HUES48 (cell line): ENCODE results near the gene INPP5A.
"Not testable (repeated sequence)": the region's sequence is repeated elsewhere in the genome, so short reads cannot be mapped to it uniquely, and the experiment has no call there.

Experiments used
- H3K27ac ChIP-seq: one replicate; pipeline ENCODE4 v1.7.0; 2013; ENCODE audit warnings: low read depth, low read length, inconsistent platforms
- H3K27me3 ChIP-seq: 2 replicates; pipeline ENCODE4 v1.6.1; 2013; ENCODE audit warnings: mild to moderate bottlenecking, low read length; ENCODE audit not compliant: control insufficient read depth, insufficient read depth
- H3K36me3 ChIP-seq: 2 replicates; pipeline ENCODE4 v1.6.1; 2013; ENCODE audit warnings: low read length; ENCODE audit not compliant: control insufficient read depth, insufficient read depth
- H3K4me1 ChIP-seq: 2 replicates; pipeline ENCODE4 v1.6.1; 2013; ENCODE audit warnings: mild to moderate bottlenecking, low read length; ENCODE audit not compliant: control insufficient read depth, insufficient read depth
- H3K4me3 ChIP-seq: 2 replicates; pipeline ENCODE4 v1.5.1; 2013; ENCODE audit warnings: mild to moderate bottlenecking, low read depth, low read length
- H3K9ac ChIP-seq: 2 replicates; pipeline ENCODE4 v1.6.1; 2013; ENCODE audit warnings: mild to moderate bottlenecking, low read depth, low read length, moderate library complexity
- H3K9me3 ChIP-seq: 2 replicates; pipeline ENCODE4 v1.6.1; 2013; ENCODE audit warnings: low read length; ENCODE audit not compliant: control insufficient read depth, insufficient read depth

INPP5A gene

DNA sequence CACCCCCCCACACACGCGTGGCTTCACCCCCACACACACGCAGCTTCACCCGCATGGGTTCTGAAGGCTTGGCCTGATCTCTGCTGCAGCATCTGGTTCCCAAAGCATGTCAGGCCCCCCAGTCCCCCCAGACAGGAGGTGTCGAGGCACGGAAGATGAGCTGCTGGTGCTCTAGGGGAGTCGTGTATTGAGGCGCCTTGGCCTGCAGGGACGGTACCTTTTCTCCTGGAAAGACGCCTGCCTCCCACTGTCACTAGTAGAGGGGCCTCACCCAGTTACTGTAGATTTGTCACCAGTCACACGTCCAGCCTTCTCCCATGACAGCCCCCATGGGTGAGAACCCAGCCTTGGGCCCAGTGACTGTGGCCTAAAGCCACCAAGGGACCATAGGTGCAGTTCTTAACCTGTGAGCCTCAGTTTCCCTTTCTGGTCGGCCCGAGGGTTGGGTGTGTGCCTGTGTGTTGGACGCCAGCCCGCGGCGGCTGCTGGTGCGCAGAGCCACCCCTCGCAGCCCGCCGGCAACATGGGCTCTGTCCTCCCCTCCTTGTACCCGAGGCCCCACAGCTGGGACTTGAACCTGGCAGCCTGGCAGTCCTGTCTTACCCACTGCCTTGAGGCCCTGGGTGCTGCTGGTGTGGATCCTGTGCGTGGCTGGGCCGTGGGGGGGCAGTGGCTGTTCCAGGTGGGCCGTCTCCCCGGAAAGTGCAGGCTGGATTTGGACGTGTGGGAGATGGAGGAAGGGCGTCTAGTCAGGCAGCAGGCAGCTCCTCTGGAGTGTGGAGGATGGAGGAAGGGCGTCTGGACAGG is 166.6 kb downstream of the INPP5A start:
- Histone ChIP-seq H3K4me3 (no peak overlapping the region), H3K36me3 (no peaks in the 10 kb centered on the region), H3K4me1 (no peaks in the 10 kb centered on the region), H3K27me3 (no peaks in the 10 kb centered on the region), H3K9ac (no peak overlapping the region), H3K27ac (no peak overlapping the region), H3K9me3 (peaks cover 11% of the 10 kb centered on the region; the same call in 1 of the 2 replicates)

DNA sequence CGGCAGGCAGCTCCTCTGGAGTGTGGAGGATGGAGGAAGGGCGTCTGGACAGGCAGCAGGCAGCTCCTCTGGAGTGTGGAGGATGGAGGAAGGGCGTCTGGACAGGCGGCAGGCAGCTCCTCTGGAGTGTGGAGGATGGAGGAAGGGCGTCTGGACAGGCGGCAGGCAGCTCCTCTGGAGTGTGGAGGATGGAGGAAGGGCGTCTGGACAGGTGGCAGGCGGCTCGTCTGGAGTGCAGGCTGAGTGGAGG is 167.2 kb downstream of the INPP5A start:
- H3K27me3 ChIP-seq, H3K9ac ChIP-seq, H3K4me3 ChIP-seq, H3K4me1 ChIP-seq, H3K36me3 ChIP-seq, H3K27ac ChIP-seq: not testable (repeated sequence)
- peaks cover 11% of the 10 kb centered on the region; the same call in 1 of the 2 replicates for H3K9me3 ChIP-seq

DNA sequence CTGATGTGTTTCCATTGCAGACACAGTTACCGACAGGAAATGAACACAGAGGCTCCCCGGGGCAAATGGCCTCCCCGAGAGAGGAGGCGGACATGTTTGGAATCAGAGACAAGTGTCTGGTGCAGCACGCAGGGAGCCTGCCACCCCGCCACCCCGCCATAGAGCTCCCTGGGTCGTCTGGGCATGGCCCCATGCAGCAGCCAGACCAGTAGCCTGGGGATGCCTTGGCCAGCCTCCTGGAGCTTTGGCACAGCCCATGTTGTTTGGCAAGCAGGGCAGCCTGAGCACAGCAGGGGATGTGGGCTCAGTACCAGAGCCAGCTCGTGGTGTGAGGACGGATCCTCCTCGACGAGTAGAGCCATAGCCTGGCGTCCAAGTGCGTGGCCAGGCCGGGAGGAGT is 167.6 kb downstream of the INPP5A start:
- Histone ChIP-seq H3K4me3 (no peak overlapping the region), H3K9me3 (peaks cover 11% of the 10 kb centered on the region; the same call in 1 of the 2 replicates), H3K9ac (no peak overlapping the region), H3K4me1 (no peaks in the 10 kb centered on the region), H3K27me3 (no peaks in the 10 kb centered on the region), H3K36me3 (no peaks in the 10 kb centered on the region), H3K27ac (no peak overlapping the region)

DNA sequence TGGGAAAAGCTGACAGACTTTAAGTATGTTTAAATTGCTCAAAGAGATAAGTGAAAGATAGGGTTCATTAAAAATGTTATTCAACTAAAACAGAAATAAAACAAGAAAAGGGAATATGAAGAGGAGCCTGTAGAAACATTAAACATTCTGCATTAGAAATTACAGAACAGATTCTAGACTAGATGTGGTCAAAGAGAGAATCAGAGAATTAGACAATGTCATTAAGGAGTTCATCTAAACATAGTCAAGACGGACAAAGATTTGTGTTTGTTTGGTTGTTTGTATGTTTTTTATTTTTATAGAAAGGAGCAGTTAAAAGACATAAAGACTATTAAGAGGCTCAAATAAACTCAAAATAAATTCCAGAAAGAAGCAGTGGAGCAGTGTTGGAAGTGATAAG is 168.4 kb downstream of the INPP5A start:
- Histone ChIP-seq H3K27ac (no peak overlapping the region), H3K4me3 (no peak overlapping the region), H3K27me3 (no peaks in the 10 kb centered on the region), H3K36me3 (no peaks in the 10 kb centered on the region), H3K9ac (no peak overlapping the region), H3K9me3 (peaks cover 11% of the 10 kb centered on the region; the same call in 1 of the 2 replicates), H3K4me1 (no peaks in the 10 kb centered on the region)

DNA sequence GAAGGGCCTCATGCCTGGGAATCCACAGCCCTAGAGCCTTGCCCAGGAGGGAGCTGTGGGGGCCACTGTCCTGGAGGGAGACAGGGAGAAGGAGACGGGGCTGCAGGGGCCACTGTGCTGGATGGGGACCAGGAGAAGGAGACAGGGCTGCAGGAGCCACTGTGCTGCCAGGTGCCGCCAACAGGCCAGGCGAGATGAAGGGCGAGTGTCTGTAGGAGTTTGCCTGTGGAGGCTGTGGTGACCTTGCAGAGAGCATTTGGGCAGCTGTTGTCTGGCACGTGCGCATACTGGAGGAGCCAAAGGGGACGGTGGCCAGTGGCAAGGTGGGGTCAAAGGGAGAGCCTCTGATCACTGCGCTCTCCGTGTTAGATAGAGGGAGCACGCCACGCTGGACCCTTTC is 169.1 kb downstream of the INPP5A start:
- Histone ChIP-seq H3K9ac (no peak overlapping the region), H3K4me3 (no peak overlapping the region), H3K9me3 (peaks cover 11% of the 10 kb centered on the region; the same call in 1 of the 2 replicates), H3K36me3 (no peaks in the 10 kb centered on the region), H3K27ac (no peak overlapping the region), H3K4me1 (no peaks in the 10 kb centered on the region), H3K27me3 (no peaks in the 10 kb centered on the region)

DNA sequence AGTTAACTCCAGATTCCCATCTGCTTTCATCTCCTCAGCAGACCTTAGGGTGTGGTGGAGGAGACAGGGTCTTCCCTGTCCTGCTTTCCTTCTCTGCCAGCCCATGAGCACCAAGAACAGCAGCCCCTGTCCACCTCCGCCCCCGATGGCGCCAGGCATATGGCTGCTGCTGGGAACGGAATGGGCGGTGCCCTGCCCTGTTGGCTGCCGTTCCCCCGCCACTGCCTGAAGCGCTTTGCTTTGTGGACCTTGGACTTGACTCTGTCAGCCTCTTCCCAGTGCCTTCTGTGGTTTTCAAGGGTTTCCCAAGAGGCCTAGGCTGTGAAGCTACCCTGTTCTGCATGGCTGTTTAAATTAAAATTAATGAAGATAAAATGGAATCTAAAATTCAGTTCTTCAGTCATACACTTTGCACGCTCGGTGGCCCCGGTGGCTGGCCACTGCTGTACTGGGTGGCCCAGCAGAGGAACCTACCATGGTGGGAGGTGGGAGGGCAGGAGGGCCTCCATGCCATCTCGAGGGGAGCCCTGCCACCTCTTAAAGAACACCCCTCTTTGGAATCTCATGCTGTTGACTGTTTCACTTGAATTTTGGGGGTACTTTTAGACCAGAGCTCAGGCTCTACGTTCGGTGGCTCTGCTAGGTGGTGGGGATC is 169.7 kb downstream of the INPP5A start:
- H3K27me3 ChIP-seq: no peaks in the 10 kb centered on the region
- no peak overlapping the region for H3K27ac ChIP-seq
- H3K9me3 ChIP-seq: peaks cover 11% of the 10 kb centered on the region; the same call in 1 of the 2 replicates
- no peaks in the 10 kb centered on the region for H3K36me3 ChIP-seq
- H3K9ac ChIP-seq: no peak overlapping the region
- H3K4me1 ChIP-seq: no peaks in the 10 kb centered on the region
- H3K4me3 ChIP-seq: no peak overlapping the region

DNA sequence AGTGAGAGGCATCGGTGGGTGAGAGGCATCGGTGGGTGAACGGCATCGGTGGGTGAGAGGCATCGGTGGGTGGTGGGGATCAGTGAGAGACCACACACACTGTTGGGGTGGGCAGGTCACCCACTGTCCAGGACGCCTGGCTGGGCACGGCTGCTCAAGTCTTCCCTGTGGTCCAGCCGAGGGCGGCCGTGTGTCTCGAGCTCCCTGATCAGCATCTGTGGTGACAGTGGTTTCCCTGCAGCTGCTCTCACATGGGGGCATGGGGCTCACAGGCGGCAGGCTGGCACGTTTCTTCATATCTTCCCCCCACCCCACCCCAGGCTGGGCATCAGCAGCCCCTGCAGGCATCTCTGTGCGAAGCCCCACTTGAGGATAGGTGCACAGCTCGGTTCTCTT is 170.2 kb downstream of the INPP5A start:
- Histone ChIP-seq H3K27me3 (no peaks in the 10 kb centered on the region), H3K9me3 (peaks cover 11% of the 10 kb centered on the region; the same call in 1 of the 2 replicates), H3K4me1 (no peaks in the 10 kb centered on the region), H3K9ac (no peak overlapping the region), H3K4me3 (no peak overlapping the region), H3K27ac (no peak overlapping the region), H3K36me3 (no peaks in the 10 kb centered on the region)

DNA sequence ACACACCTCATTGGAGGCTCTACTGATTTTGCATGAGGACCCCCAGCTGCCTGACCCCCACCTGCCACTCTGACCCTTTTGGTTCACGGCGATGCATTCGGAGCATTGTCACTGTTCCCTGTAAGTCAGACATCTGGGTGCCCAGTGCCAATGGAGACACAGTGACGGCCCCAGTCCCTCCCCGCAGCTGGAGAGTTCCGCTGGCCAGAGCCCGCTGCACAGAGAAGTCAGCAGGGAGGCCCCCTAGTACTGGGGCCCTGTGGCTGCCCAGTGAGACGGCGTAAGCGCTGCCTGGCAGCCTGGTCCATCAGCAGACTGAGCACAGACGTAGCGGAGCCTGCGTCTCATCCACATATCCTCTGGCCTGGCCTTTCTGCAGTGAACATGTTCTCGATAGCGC is 170.9 kb downstream of the INPP5A start:
- Histone ChIP-seq H3K9ac (no peak overlapping the region), H3K4me3 (no peak overlapping the region), H3K27ac (no peak overlapping the region), H3K9me3 (peaks cover 11% of the 10 kb centered on the region; the same call in 1 of the 2 replicates), H3K36me3 (no peaks in the 10 kb centered on the region), H3K27me3 (no peaks in the 10 kb centered on the region), H3K4me1 (no peaks in the 10 kb centered on the region)

DNA sequence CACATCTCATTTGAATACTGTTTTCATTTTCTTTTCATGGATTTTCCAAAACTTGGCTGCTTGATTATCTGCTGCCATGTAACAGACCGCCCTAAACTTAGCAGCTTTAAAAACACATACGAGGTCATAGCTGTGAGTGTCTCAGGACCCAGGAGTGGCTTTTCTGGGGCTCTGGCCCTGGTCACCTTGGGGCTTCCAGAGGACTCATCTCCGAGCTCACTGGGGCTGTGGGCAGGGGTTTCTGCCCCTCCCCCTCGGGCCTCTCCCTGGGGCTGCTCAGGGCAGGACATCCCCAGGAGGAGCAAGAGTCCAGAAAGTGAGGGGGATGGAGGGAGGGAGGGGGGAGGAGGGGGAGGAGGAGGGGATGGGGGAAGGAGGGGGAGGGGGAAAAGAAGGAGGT is 171.3 kb downstream of the INPP5A start:
- H3K27ac ChIP-seq: no peak overlapping the region
- 0 out of 2 replicates have a peak, but pooled peaks cover 5% of the 10 kb centered on the region for H3K4me1 ChIP-seq
- H3K9ac ChIP-seq: no peak overlapping the region
- H3K9me3 ChIP-seq: peaks cover 11% of the 10 kb centered on the region; the same call in 1 of the 2 replicates
- H3K36me3 ChIP-seq: no peaks in the 10 kb centered on the region
- no peaks in the 10 kb centered on the region for H3K27me3 ChIP-seq
- no peak overlapping the region for H3K4me3 ChIP-seq

DNA sequence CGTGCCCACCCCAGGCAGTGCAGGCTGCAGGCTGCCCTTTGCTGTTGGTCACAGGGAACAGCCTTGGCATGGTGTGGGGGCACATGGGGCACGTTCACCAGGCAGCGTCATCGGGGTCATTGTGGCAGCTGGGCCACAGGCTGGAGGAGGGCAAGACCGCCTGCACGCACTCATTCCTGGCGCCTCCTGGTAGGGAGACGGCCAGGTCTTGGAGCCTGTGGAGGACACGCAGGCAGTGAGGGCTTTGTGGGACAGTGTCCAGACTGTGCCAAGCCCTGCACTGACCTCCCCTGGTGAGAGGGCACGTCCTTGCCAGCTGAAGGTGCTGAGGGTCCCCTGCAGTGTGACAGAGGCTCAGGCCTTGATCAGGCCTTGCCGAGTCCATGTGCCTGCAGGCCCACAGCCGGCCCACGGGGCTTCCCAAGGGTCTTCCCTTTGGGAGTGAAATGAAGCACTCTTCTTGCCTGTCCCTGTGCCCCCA is 171.9 kb downstream of the INPP5A start:
- Histone ChIP-seq H3K36me3 (no peaks in the 10 kb centered on the region), H3K4me1 (peaks cover 8% of the 10 kb centered on the region; the same call in 1 of the 2 replicates), H3K27me3 (no peaks in the 10 kb centered on the region), H3K27ac (no peak overlapping the region), H3K4me3 (no peak overlapping the region), H3K9me3 (peaks cover 11% of the 10 kb centered on the region; the same call in 1 of the 2 replicates), H3K9ac (no peak overlapping the region)

DNA sequence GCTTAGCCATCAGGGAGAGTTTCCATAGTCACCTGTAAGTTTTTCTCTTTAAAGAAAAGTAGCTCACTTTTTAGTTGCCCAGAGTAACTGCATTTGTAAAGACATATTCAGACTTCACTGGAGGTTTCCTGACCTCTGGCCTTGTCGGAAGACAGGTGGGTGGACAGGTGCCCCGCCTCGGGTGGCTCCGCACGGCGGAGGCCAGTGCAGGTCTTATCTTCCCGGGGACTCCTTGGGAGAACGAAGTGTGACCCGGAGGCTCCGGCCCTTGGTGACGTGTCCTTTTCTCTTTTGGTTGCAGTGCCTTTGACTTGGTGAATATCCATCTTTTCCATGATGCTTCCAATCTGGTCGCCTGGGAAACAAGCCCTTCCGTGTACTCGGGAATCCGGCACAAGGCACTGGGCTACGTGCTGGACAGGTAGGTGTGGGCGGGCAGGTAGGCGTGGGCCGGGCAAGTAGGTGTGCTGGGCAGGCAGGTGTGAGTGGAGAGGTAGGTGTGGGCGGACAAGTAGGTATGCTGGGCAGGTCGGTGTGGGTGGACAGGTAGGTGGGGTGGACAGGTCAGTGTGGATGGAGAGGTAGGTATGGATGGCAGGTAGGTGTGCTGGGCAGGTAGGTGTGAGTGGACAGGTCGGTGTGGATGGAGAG is 172.6 kb downstream of the INPP5A start:
- H3K36me3 ChIP-seq: no peaks in the 10 kb centered on the region
- no peak overlapping the region for H3K9ac ChIP-seq
- H3K27me3 ChIP-seq: no peaks in the 10 kb centered on the region
- H3K4me1 ChIP-seq: peaks cover 14% of the 10 kb centered on the region; the same call in 1 of the 2 replicates
- H3K27ac ChIP-seq: no peak overlapping the region
- H3K9me3 ChIP-seq: peaks cover 11% of the 10 kb centered on the region; the same call in 1 of the 2 replicates
- H3K4me3 ChIP-seq: no peak overlapping the region
